ENCODE measurements around the gene LDAH. TPM values are rescaled to one million over a fixed set of nuclear protein-coding genes. Genes with fewer than 3 reads are reported as not detected.

Gene LDAH
- total RNA-seq, 1 donor from 2014 or later: 18.3 TPM

GRCh38 chr2:20678780-20679179 is 144.1 kb downstream of the LDAH start:
- no peak for DNase-seq
- TF ChIP-seq CTCF (IDR thresholded peaks at IDR 0.05): no peak

GRCh38 chr2:20678086-20678395 is 144.9 kb downstream of the LDAH start:
- Histone ChIP-seq H3K27me3 (ENCODE audit: low read depth) (peaks cover 20% of the 10 kb centered on the region), H3K9me3 (no peaks in the 10 kb centered on the region), H3K36me3 (peaks cover 4% of the 10 kb centered on the region), H3K4me1 (peaks cover 4% of the 10 kb centered on the region), H3K4me3 (no peak overlapping the region), H3K27ac (no peak overlapping the region)
- TF ChIP-seq CTCF (IDR thresholded peaks at IDR 0.05): no peak
- intact Hi-C loops (cut with DNase I): loop anchor here (10.0 kb wide), 1 partner anchor 287 kb away; no protein-coding TSS in a partner anchor
- ATAC-seq (no peak), DNase-seq (no peak)

More at GRCh38 chr2:20678780-20679179, 144.1 kb downstream of the LDAH start:
- intact Hi-C loops (cut with DNase I): loop anchor here (10.0 kb wide), 1 partner anchor 286 kb away; no protein-coding TSS in a partner anchor
- H3K27me3 ChIP-seq (ENCODE audit: low read depth): peaks cover 13% of the 10 kb centered on the region
- peaks cover 4% of the 10 kb centered on the region for H3K4me1 ChIP-seq
- H3K36me3 ChIP-seq: peaks cover 4% of the 10 kb centered on the region
- H3K9me3 ChIP-seq: no peaks in the 10 kb centered on the region
- no peak for ATAC-seq
- no peak overlapping the region for H3K27ac ChIP-seq
- H3K4me3 ChIP-seq: no peak overlapping the region

GRCh38 chr2:20677301-20678085 is 145.4 kb downstream of the LDAH start:
- TF ChIP-seq CTCF (IDR thresholded peaks at IDR 0.05): no peak
- Histone ChIP-seq H3K27me3 (ENCODE audit: low read depth) (peaks cover 25% of the 10 kb centered on the region), H3K4me3 (no peak overlapping the region), H3K36me3 (peaks cover 4% of the 10 kb centered on the region), H3K27ac (no peak overlapping the region), H3K9me3 (no peaks in the 10 kb centered on the region), H3K4me1 (peaks cover 4% of the 10 kb centered on the region)
- no peak for DNase-seq
- intact Hi-C loops (cut with DNase I): loop anchor here (10.0 kb wide), 1 partner anchor 287 kb away; no protein-coding TSS in a partner anchor
- no peak for ATAC-seq

- DNase-seq (no peak), ATAC-seq (peak in 1 of 2 donors; percentile 26)
- peaks cover 34% of the 10 kb centered on the region for H3K27me3 ChIP-seq (ENCODE audit: low read depth)
These were observed 146.3 kb downstream of the LDAH start for GRCh38 chr2:20676353-20677215.

More at GRCh38 chr2:20676353-20677215, 146.3 kb downstream of the LDAH start:
- TF ChIP-seq CTCF (IDR thresholded peaks at IDR 0.05): no peak
- Histone ChIP-seq H3K9me3 (no peaks in the 10 kb centered on the region), H3K27ac (no peak overlapping the region), H3K4me3 (no peak overlapping the region), H3K4me1 (peaks cover 4% of the 10 kb centered on the region), H3K36me3 (peaks cover 4% of the 10 kb centered on the region)
- intact Hi-C loops (cut with DNase I): loop anchor here (10.0 kb wide), 1 partner anchor 288 kb away; no protein-coding TSS in a partner anchor
